ENCODE data around the gene CHD1. TPM values are rescaled to one million over a fixed set of nuclear protein-coding genes. Genes with fewer than 3 reads are reported as not detected.

The CHD1 gene
- total RNA-seq, 4 donors from 2014 or later: 27.4 to 149 (median 63.6) TPM

DNA sequence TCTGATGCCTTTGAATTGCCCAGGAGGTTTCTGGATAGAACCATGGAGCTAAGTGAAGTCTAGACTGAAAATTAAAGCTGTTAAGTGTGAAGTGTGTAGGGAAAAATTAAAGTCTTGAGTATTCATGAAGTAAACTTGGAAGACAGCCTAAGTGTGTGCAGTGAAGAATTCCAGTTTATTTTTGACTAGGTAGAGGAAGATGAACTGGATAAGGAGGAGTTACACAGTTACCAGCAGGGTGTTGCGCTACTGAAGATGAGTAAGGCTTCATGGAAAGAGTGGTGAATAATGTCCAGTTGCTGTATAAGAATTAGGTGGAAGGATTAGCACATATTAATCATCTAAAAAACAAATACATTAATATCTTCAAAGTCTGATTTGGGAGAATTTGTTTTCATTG is 5.7 kb upstream of the CHD1 start:
- Histone ChIP-seq H3K4me3 (no peak overlapping the region), H3K4me1 (peaks cover 0 to 7% of the 10 kb centered on the region in 2 donors), H3K9me3 (no peaks in the 10 kb centered on the region), H3K36me3 (no peaks in the 10 kb centered on the region), H3K27me3 (no peaks in the 10 kb centered on the region), H3K27ac (no peak overlapping the region)
- no peak for DNase-seq
- intact Hi-C loops (cut with DNase I; ENCODE audit: low total_unique reads): no loop called here
- TF ChIP-seq, protein P1, sequence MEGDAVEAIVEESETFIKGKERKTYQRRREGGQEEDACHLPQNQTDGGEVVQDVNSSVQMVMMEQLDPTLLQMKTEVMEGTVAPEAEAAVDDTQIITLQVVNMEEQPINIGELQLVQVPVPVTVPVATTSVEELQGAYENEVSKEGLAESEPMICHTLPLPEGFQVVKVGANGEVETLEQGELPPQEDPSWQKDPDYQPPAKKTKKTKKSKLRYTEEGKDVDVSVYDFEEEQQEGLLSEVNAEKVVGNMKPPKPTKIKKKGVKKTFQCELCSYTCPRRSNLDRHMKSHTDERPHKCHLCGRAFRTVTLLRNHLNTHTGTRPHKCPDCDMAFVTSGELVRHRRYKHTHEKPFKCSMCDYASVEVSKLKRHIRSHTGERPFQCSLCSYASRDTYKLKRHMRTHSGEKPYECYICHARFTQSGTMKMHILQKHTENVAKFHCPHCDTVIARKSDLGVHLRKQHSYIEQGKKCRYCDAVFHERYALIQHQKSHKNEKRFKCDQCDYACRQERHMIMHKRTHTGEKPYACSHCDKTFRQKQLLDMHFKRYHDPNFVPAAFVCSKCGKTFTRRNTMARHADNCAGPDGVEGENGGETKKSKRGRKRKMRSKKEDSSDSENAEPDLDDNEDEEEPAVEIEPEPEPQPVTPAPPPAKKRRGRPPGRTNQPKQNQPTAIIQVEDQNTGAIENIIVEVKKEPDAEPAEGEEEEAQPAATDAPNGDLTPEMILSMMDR (IDR thresholded peaks at IDR 0.05): no peak
- TF ChIP-seq POLR2A (IDR thresholded peaks at IDR 0.05): no peak

DNA sequence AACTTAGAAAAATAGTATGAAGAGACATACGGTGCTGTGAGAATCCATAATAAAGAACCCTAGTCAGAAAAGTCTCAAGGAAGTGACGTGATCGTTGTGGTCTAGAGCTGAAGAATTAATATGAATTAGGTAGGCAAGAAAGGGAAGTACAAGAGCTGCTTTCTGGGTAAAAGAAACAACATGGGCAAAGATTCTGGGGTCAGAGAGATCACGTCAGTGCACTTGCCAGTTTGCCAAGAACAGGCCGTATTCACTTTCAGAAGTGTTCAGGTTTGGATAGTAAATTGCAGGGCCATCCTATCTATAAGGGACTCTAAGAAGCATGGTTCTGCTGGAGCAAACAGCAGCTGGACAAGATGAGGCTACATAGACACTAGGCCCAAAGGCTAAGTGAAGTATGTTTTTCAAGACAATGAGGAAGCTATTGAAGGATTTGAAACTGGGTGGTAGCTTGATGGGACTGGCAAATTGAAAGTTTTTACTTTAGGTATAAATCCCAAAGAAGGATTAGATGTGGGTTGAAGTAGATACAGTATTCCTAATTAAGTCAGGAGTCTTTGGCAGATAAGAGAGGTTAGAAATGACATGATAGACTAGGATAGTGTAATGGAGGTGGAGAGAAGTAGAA is 4.8 kb upstream of the CHD1 start:
- TF ChIP-seq, protein P1 (IDR thresholded peaks at IDR 0.05): no peak
- no peak for TF ChIP-seq POLR2A (IDR thresholded peaks at IDR 0.05)
- peaks cover 0 to 7% of the 10 kb centered on the region in 2 donors for H3K4me1 ChIP-seq
- H3K27ac ChIP-seq: no peak overlapping the region
- no peaks in the 10 kb centered on the region for H3K27me3 ChIP-seq
- DNase-seq: no peak
- H3K9me3 ChIP-seq: no peaks in the 10 kb centered on the region
- intact Hi-C loops (cut with DNase I; ENCODE audit: low total_unique reads): no loop called here
- no peak overlapping the region for H3K4me3 ChIP-seq
- H3K36me3 ChIP-seq: no peaks in the 10 kb centered on the region

DNA sequence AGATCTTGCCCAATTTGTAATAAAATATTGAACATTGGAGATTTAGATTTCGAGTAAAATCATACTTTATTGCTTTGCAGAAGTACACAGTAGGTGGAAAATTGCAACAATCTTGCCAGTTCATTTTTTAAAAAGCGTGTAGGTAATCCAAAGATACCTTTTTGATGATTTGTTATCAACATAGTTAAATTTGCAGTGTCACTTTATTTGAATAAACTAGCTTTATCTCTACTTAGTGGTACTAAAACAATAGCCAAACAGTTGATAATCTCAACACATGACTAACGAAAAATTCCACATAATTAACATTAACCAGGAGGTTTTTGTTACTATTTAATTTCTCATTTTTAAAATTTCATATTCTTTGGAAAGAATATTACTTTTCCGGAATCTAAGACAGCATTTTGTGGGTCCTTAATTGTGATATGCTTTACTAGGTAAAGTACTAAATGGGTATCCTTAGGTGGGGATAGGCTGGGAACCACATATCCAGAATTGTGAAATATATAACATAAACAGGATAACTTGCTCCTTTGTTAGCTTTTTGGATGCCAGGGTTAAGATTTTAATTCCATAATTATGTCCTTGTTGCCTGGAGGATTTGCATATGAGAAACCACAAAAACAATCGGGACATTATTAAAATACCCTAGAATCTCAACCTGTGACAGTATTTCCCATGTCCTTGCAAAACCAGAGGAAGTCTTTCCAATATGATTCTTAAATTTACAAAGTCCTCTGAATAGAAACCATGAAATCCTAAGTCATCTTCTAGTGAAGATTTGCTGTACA is 2.4 kb upstream of the CHD1 start:
- no peak for DNase-seq
- Histone ChIP-seq H3K9me3 (no peaks in the 10 kb centered on the region), H3K4me1 (peaks cover 0 to 10% of the 10 kb centered on the region in 2 donors), H3K36me3 (no peaks in the 10 kb centered on the region), H3K27me3 (no peaks in the 10 kb centered on the region), H3K27ac (peak overlapping the region; percentile 98 to 100), H3K4me3 (no peak overlapping the region)
- TF ChIP-seq POLR2A (IDR thresholded peaks at IDR 0.05): no peak
- TF ChIP-seq, protein P1 (IDR thresholded peaks at IDR 0.05): no peak
- intact Hi-C loops (cut with DNase I; ENCODE audit: low total_unique reads): no loop called here

DNA sequence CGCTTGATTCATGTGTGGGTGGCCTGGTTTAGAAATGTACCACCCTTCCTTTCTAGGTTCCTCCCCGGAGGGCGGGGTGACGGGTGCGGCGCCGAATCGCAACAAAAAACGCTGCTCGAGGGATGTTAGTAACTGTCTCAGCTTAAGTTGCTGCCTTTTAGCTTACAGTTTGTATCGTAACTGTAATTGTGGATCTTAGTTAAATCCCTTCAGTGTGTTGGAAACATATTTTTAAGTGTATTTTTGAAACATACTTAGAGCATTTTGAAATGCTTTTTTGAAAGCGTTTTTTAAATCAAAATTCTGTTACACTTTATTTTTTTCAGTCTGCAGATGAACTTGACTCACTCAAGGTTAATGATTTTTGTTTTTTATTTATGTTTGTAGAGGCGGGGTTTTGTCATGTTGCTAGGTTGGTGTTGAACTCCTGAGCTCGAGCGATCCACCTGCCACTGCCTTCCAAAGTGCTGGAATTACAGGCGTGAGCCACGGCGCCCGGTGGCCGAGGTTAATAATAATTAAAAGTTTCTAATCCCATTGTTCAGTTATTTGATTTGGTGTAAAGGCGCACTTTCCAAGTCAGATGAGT is 997 bp upstream of the CHD1 start:
- no peaks in the 10 kb centered on the region for H3K36me3 ChIP-seq
- peak overlapping the region; percentile 89 for H3K4me3 ChIP-seq
- intact Hi-C loops (cut with DNase I; ENCODE audit: low total_unique reads): loop anchor here (10.0 kb wide), 1 partner anchor 155 kb away; the partner anchor contains the start of gene RGMB
- H3K27ac ChIP-seq: peak overlapping the region; percentile 98 to 100
- no peak for DNase-seq
- no peaks in the 10 kb centered on the region for H3K9me3 ChIP-seq
- no peaks in the 10 kb centered on the region for H3K27me3 ChIP-seq
- H3K4me1 ChIP-seq: peaks cover 0 to 14% of the 10 kb centered on the region in 2 donors
- peak in 1 of 2 donors; percentile 60 for TF ChIP-seq POLR2A (IDR thresholded peaks at IDR 0.05)
- TF ChIP-seq, protein P1 (IDR thresholded peaks at IDR 0.05): no peak

Data from uterus (tissue), 4 donors.